OCI-LY3 (cell line): ENCODE data around the gene KIF18B.

ENCODE experiments used
- H2AFZ ChIP-seq: fragments of 200-600, 300-600 bp; shearing (Covaris generic); 2 replicates; pipeline ENCODE4 v1.6.0; 2014; ENCODE audit warnings: antibody characterized with exemption, low read depth, low read length
- H3K27ac ChIP-seq: fragments of 200-600, 300-600 bp; sonication (generic); 2 replicates; pipeline ENCODE4 v1.5.1; 2014; ENCODE audit warnings: mild to moderate bottlenecking, low read length, moderate library complexity, mixed read lengths
- H3K27me3 ChIP-seq: fragments of 200-600, 300-600 bp; sonication (generic); 2 replicates; pipeline ENCODE4 v1.6.1; 2014; ENCODE audit warnings: low read depth, low read length, mixed read lengths
- H3K36me3 ChIP-seq: fragments of 200-600, 300-600 bp; sonication (generic); replicated peaks from 2 replicates; pipeline ENCODE3; 2014; ENCODE audit warnings: low read depth, low read length, mixed read lengths
- H3K4me1 ChIP-seq: fragments of 300-600, 200-600 bp; sonication (generic); 2 replicates; pipeline ENCODE4 v1.6.1; 2014; ENCODE audit warnings: low read length, mixed read lengths
- H3K4me2 ChIP-seq: fragments of 200-600, 300-600 bp; sonication (generic); 2 replicates; pipeline ENCODE4 v1.6.1; 2014; ENCODE audit warnings: low read length, mixed read lengths
- H3K4me3 ChIP-seq: fragments of 300-600, 200-600 bp; sonication (generic); 2 replicates; pipeline ENCODE4 v1.5.1; 2014; ENCODE audit warnings: antibody characterized with exemption, mild to moderate bottlenecking, low read length, moderate library complexity
- H3K79me2 ChIP-seq: fragments of 300-600, 200-600 bp; shearing (Covaris generic); 2 replicates; pipeline ENCODE4 v1.6.1; 2014; ENCODE audit warnings: mild to moderate bottlenecking, low read length, mixed read lengths
- H3K9ac ChIP-seq: fragments of 300-600, 200-600 bp; shearing (Covaris generic); 2 replicates; pipeline ENCODE4 v1.6.0; 2014; ENCODE audit warnings: mild to moderate bottlenecking, low read length, moderate library complexity
- H3K9me3 ChIP-seq: fragments of 200-600, 300-600 bp; shearing (Covaris generic); 2 replicates; pipeline ENCODE4 v1.6.1; 2014; ENCODE audit warnings: low read length, mixed read lengths; ENCODE audit not compliant: insufficient read depth
- H4K20me1 ChIP-seq: fragments of 200-600, 300-600 bp; sonication (generic); 2 replicates; pipeline ENCODE4 v1.6.1; 2016; ENCODE audit warnings: low read length, mixed read lengths; ENCODE audit not compliant: insufficient read depth
- EZH2phosphoT487 ChIP-seq: fragments of 200-600 bp; shearing (Covaris generic); IDR thresholded peaks from 2 replicates; pipeline ENCODE4 v1.6.1; 2018; ENCODE audit warnings: antibody characterized with exemption, mixed run types, low read depth
- TF ChIP-seq, protein P1 (sequence below): fragments of 200-600, 300-600 bp; sonication (generic); IDR thresholded peaks from 2 replicates; pipeline ENCODE4 v1.5.1; 2014; ENCODE audit warnings: antibody characterized with exemption, low read length, low read depth

KIF18B gene

DNA sequence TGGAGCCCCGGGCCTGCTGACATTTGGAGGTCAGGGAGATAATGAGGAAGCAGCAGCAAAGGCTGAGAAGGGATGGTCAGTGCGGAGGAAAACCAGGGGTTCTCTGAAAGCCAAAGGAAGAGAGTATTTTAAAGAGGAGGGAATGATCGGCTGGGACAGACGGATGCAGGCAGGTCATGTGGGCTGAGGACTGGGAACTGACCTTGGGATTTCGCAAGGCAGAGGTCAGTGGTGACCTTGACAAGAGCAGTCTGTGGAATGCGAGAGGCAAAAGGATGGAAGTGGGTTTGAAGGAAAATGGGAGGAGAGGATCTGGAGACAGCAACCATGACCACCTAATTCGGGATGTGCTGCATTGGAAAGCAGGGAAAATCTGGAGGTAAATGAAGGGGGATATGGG is 58.6 kb downstream of the KIF18B start:
- no peaks in the 10 kb centered on the region for H3K27me3 ChIP-seq
- peaks cover 13% of the 10 kb centered on the region for H3K4me1 ChIP-seq
- H3K4me2 ChIP-seq: no peak overlapping the region
- H3K9ac ChIP-seq: no peak overlapping the region
- no peak overlapping the region for H3K4me3 ChIP-seq
- H2AFZ ChIP-seq: no peak overlapping the region
- peaks cover 67% of the 10 kb centered on the region for H3K79me2 ChIP-seq
- H3K9me3 ChIP-seq: no peaks in the 10 kb centered on the region
- H3K36me3 ChIP-seq: peaks cover 20% of the 10 kb centered on the region
- no peak for TF ChIP-seq EZH2phosphoT487
- TF ChIP-seq, protein P1, sequence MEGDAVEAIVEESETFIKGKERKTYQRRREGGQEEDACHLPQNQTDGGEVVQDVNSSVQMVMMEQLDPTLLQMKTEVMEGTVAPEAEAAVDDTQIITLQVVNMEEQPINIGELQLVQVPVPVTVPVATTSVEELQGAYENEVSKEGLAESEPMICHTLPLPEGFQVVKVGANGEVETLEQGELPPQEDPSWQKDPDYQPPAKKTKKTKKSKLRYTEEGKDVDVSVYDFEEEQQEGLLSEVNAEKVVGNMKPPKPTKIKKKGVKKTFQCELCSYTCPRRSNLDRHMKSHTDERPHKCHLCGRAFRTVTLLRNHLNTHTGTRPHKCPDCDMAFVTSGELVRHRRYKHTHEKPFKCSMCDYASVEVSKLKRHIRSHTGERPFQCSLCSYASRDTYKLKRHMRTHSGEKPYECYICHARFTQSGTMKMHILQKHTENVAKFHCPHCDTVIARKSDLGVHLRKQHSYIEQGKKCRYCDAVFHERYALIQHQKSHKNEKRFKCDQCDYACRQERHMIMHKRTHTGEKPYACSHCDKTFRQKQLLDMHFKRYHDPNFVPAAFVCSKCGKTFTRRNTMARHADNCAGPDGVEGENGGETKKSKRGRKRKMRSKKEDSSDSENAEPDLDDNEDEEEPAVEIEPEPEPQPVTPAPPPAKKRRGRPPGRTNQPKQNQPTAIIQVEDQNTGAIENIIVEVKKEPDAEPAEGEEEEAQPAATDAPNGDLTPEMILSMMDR: no peak
- H3K27ac ChIP-seq: no peak overlapping the region
- H4K20me1 ChIP-seq: peaks cover 23% of the 10 kb centered on the region

DNA sequence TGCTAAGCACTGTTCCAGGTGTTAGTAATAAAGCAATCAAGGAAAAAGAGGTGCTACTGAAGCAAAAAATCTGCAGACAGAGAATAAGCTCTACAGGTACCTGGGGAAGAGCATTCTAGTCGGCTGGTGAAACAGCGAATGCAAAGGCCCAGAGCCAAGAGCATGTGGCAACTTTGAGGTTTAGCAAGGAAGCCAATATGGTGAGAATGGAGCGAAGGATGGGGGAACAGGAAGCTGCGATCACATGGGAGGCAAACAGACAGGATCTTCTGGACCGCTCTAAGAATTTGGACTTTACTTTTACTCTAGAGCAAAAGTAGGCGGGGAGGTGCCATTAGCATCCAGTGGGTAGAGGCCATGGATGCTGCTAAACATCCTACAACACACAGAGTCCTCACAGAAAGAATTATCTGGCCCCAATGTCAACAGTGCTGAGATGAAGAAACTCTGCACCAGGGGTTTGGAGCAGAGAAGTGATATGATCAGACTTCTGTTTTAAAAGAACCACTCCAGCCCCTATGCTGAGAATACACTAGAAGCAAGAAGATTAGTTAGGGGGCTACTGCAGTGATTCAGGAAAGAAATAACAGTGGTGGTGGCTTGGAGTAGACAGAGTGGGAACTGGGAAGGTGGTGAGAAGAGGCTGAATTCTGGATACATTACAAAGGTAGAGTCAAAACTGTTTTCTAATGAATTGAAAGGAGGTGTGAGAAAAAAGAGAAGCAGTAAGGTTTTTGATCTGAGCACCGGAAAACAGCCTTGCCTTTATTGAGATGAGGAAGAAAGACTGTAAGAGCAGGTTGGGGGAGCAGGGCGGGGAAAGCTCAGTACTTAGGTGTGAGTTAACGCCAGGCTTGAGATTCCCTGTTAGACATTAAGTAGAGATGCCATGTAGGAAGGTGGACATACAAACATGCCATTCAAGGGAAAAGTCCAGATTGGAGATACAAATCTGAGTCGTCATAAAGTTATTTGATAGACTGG is 59.3 kb downstream of the KIF18B start:
- H3K4me1 ChIP-seq: peaks cover 13% of the 10 kb centered on the region
- TF ChIP-seq, protein P1: no peak
- TF ChIP-seq EZH2phosphoT487: no peak
- no peak overlapping the region for H3K4me2 ChIP-seq
- H3K79me2 ChIP-seq: peaks cover 64% of the 10 kb centered on the region
- H3K36me3 ChIP-seq: peaks cover 24% of the 10 kb centered on the region
- H3K27me3 ChIP-seq: no peaks in the 10 kb centered on the region
- H3K9ac ChIP-seq: no peak overlapping the region
- H3K4me3 ChIP-seq: no peak overlapping the region
- no peak overlapping the region; the same call in 1 of the 2 replicates for H3K27ac ChIP-seq
- H3K9me3 ChIP-seq: no peaks in the 10 kb centered on the region
- H4K20me1 ChIP-seq: peaks cover 23% of the 10 kb centered on the region
- H2AFZ ChIP-seq: no peak overlapping the region

DNA sequence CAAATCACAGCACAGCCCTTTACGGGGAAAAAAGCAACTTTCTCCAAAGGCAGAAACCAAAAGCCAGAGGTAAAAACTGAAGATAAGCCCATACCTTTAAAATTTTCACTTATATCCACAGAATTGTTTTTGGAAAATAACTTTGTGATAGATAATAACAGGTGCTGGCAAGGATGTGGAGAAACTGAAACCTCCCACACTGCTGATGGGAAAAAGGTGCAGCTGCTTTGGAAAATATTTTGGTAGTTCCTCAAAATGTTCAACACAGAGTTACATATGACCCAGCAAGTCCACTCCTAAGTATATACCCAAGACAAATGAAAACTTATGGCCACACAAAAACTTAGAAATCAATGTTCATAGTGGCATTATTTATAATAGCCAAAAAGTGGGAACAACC is 60.6 kb downstream of the KIF18B start:
- Histone ChIP-seq H2AFZ (no peak overlapping the region), H3K27me3 (no peaks in the 10 kb centered on the region), H3K27ac (no peak overlapping the region), H3K4me2 (no peak overlapping the region), H3K36me3 (peaks cover 30% of the 10 kb centered on the region), H4K20me1 (peaks cover 23% of the 10 kb centered on the region), H3K9me3 (no peaks in the 10 kb centered on the region), H3K4me1 (peaks cover 13% of the 10 kb centered on the region), H3K79me2 (peaks cover 54% of the 10 kb centered on the region), H3K4me3 (no peak overlapping the region), H3K9ac (no peak overlapping the region)
- no peak for TF ChIP-seq EZH2phosphoT487
- TF ChIP-seq, protein P1: no peak

DNA sequence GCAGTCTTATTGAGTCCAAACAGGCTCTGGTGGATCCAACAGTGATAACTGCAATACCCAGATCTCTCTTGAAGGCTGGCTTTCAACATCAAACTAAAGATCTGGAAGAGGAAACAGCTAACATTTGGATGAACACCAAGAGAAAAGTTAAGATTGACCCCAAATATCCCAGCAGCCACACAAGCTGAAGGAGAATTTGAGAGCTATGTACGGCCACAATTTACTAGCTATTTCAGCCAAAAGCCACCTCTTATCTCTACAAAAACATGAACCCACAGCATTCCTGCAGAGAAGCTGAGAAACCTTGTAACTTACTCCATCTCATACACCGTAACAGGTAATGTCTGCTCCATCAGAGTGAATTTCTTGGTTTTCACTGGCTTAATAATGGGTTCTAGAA is 62.6 kb downstream of the KIF18B start:
- H2AFZ ChIP-seq: no peak overlapping the region
- H3K4me2 ChIP-seq: no peak overlapping the region
- no peak overlapping the region for H3K4me3 ChIP-seq
- no peak overlapping the region for H3K27ac ChIP-seq
- H3K36me3 ChIP-seq: peaks cover 37% of the 10 kb centered on the region
- peaks cover 18% of the 10 kb centered on the region for H4K20me1 ChIP-seq
- H3K4me1 ChIP-seq: peaks cover 13% of the 10 kb centered on the region
- peaks cover 35% of the 10 kb centered on the region for H3K79me2 ChIP-seq
- TF ChIP-seq, protein P1: no peak
- no peak for TF ChIP-seq EZH2phosphoT487
- H3K9me3 ChIP-seq: no peaks in the 10 kb centered on the region
- H3K27me3 ChIP-seq: no peaks in the 10 kb centered on the region
- H3K9ac ChIP-seq: no peak overlapping the region
